Osteocyte (in vitro differentiated cells): ENCODE data around the gene DDOST. TPM values are rescaled to one million over a fixed set of nuclear protein-coding genes. Genes with fewer than 3 reads are reported as not detected.
A peak's percentile ranks its signal among the peaks of the same experiment; 100 is the strongest.

ENCODE experiments used
- DNase-seq: peaks from one replicate; pipeline ENCODE4 v3.0.0; 2021; ENCODE audit warnings: mixed read lengths; ENCODE audit not compliant: unreplicated experiment; ENCODE audit errors: extremely low spot score
- H3K27ac Mint-ChIP-seq: one replicate; pipeline ENCODE4 v1.8.0; 2021; ENCODE audit warnings: mild to moderate bottlenecking, mixed read lengths; ENCODE audit not compliant: unreplicated experiment
- H3K27me3 Mint-ChIP-seq: one replicate; pipeline ENCODE4 v1.8.0; 2021; ENCODE audit warnings: mixed read lengths; ENCODE audit not compliant: unreplicated experiment
- H3K36me3 Mint-ChIP-seq: one replicate; pipeline ENCODE4 v1.8.0; 2021; ENCODE audit warnings: mixed read lengths; ENCODE audit not compliant: unreplicated experiment
- H3K4me1 Mint-ChIP-seq: one replicate; pipeline ENCODE4 v1.8.0; 2021; ENCODE audit warnings: mixed read lengths; ENCODE audit not compliant: unreplicated experiment
- H3K4me3 Mint-ChIP-seq: one replicate; pipeline ENCODE4 v1.8.0; 2021; ENCODE audit warnings: mild to moderate bottlenecking, moderate library complexity, mixed read lengths; ENCODE audit not compliant: unreplicated experiment
- H3K9me3 Mint-ChIP-seq: one replicate; pipeline ENCODE4 v1.8.0; 2021; ENCODE audit warnings: mixed read lengths; ENCODE audit not compliant: unreplicated experiment
- CTCF ChIP-seq: fragments of 200-600 bp; sonication (generic); IDR thresholded peaks from 2 replicates; pipeline ENCODE4 v1.5.0; 2021; ENCODE audit warnings: antibody characterized with exemption, mild to moderate bottlenecking, moderate library complexity
- long read RNA-seq: library from polyadenylated mRNA; unstranded; transcript quantifications from one replicate; pipeline ENCODE4 v2.0.0, GENCODE V29; 2021
- total RNA-seq: library from RNA; stranded (reverse); gene quantifications from 2 replicates; pipeline ENCODE4 v1.2.1, GENCODE V29; 2021

The DDOST gene
- 266 and 267 TPM in 2 replicates for total RNA-seq
- long read RNA-seq, transcript DDOST-202 (11 exons, 2,126 nt) = major isoform, 1,957 of 2,009 reads
- long read RNA-seq, partial matches to known transcripts = 26 of 2,009 reads
- long read RNA-seq, other reads (novel, unspliced or antisense) = 24 of 2,009 reads

DNA sequence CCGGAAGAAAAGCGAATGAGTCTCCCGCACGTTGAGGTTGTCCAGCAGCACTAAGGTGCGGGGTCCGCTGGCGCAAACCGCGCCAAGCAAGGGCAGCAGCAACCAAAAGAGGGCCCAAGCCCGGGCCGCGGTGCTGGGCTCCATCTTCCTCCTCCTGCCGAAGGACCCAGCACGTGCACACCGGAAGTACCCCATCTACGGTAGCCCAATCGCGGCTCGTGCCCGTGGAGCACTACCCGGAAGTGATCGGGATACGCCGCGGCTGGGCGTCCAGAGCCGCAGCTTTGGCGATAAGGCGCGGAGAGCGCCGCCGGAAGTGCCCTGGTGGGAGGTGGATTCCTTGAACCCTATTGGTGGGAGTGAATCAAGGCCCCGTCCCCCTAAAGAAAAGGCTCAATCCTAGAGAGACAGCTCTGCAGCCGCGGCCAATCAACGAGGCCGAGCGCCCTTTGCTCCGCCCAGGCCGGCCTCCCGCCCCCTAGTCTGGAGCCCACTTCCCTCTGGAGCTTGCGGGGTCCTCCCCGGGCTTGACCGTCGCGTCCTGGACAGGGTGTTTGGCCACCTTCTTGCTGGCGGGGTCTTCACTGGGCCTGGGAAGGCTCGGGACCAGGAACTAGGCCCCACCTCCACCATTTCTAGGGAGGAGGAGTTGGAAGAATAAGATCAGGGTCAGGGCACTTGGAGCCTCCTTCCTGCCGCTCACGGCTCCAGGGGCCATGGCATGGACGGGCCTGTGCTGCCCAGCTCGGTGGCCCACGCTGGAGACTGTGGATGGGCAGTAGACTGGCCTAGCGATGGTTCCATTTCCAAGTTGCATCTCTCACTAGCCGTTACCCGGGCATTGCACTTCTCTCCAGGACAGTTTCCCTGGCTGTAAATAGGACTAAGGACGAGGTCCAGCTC, at the start of gene DDOST:
DDOST (minus strand) TSS at position 163 of the 903 bp plus-strand sequence; CDS start at position 144, 19 bp downstream.
- H3K27me3 Mint-ChIP-seq = no peaks in the 10 kb centered on the region
- H3K36me3 Mint-ChIP-seq = peaks cover 18% of the 10 kb centered on the region
- H3K27ac Mint-ChIP-seq = peak within 1 kb of the TSS; percentile 91
- H3K4me3 Mint-ChIP-seq = peak within 1 kb of the TSS; percentile 99
- peak; percentile 98 for DNase-seq
- H3K4me1 Mint-ChIP-seq = peaks cover 29% of the 10 kb centered on the region
- H3K9me3 Mint-ChIP-seq = no peaks in the 10 kb centered on the region
- peak; percentile 61 for TF ChIP-seq CTCF

GRCh38 chr1:20710469-20711284, 49.5 kb upstream of the DDOST start:
- no peak for TF ChIP-seq CTCF
- DNase-seq = no peak
- Mint-ChIP-seq H3K9me3 (no peaks in the 10 kb centered on the region), H3K27ac (no peak overlapping the region), H3K36me3 (peaks cover 2% of the 10 kb centered on the region), H3K4me1 (no peaks in the 10 kb centered on the region), H3K27me3 (peaks cover 2% of the 10 kb centered on the region), H3K4me3 (no peak overlapping the region)

DNA sequence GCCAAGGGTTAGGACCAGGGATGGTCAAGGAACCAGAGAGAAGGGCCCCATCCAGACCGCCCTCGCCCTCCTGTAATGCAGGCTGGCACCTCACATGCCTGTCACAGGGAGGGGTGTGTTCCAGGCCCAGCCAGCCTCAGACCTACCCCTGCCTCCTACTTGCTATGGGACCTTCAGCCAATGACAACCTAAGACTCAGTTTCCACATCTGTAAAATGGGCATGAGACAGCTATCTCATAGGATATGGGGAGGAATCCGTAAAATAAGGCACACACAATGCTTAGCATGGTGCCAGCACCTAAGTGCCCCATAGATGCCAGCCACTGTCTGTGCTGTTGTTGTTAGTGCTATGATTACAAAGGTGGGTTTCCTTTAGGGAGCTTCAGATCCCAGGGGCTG, 48.7 kb upstream of the DDOST start:
- TF ChIP-seq CTCF = no peak
- Mint-ChIP-seq H3K9me3 (no peaks in the 10 kb centered on the region), H3K36me3 (peaks cover 2% of the 10 kb centered on the region), H3K4me3 (no peak overlapping the region), H3K27ac (no peak overlapping the region), H3K4me1 (no peaks in the 10 kb centered on the region), H3K27me3 (peaks cover 2% of the 10 kb centered on the region)
- no peak for DNase-seq

GRCh38 chr1:20708891-20709290, 47.7 kb upstream of the DDOST start:
- Mint-ChIP-seq H3K27me3 (peaks cover 2% of the 10 kb centered on the region), H3K4me1 (no peaks in the 10 kb centered on the region), H3K36me3 (peaks cover 2% of the 10 kb centered on the region), H3K4me3 (no peak overlapping the region), H3K27ac (no peak overlapping the region), H3K9me3 (no peaks in the 10 kb centered on the region)
- no peak for DNase-seq
- TF ChIP-seq CTCF = no peak

DNA sequence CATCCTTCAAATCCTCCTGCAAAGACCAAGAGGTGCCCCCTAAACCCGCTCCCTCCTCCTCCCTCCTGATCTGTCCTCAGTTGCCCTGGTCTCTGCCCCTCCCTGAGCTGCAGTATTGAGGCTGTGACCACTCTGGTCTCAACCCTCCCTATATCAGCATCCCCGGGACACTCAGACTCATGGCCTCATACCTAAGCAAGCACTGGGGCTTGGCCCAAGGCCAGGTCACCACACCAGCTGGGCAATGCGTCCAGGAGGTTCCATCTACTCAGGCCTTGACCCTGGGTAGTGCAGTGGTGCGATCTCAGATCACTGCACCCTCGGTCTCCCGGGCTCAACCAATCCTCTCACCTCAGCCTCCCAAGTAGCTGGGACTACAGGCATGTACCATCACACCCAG, 46.9 kb upstream of the DDOST start:
- Mint-ChIP-seq H3K36me3 (peaks cover 2% of the 10 kb centered on the region), H3K27me3 (peaks cover 2% of the 10 kb centered on the region), H3K9me3 (no peaks in the 10 kb centered on the region), H3K4me1 (no peaks in the 10 kb centered on the region), H3K4me3 (no peak overlapping the region), H3K27ac (no peak overlapping the region)
- no peak for DNase-seq
- no peak for TF ChIP-seq CTCF
